ENCODE results near the gene KMO. TPM values are rescaled to one million over a fixed set of nuclear protein-coding genes. Genes with fewer than 3 reads are reported as not detected.

Gene KMO
- total and polyA plus RNA-seq, 7 donors: 0.27 to 5.4 (median 1.8) TPM

GRCh38 chr1:241605146-241605805, 73.1 kb downstream of the KMO start:
- intact Hi-C loops (cut with DNase I): no loop called here
- no peaks in the 10 kb centered on the region for H3K4me1 ChIP-seq
- no peak overlapping the region for H3K4me3 ChIP-seq
- WGBS, 2 donors: 86 to 87% methylated on average over 9 of the region's 9 CpGs
- no peak for DNase-seq
- H3K27ac ChIP-seq: no peak overlapping the region
- H3K9me3 ChIP-seq: no peaks in the 10 kb centered on the region
- no peaks in the 10 kb centered on the region for H3K27me3 ChIP-seq
- no peaks in the 10 kb centered on the region for H3K36me3 ChIP-seq
- TF ChIP-seq CTCF (IDR thresholded peaks at IDR 0.05) (no peak), POLR2A (IDR thresholded peaks at IDR 0.05) (no peak), EP300 (IDR thresholded peaks at IDR 0.05) (no peak), POLR2AphosphoS5 (IDR thresholded peaks at IDR 0.05) (no peak)

GRCh38 chr1:241606544-241606943, 74.4 kb downstream of the KMO start:
- Histone ChIP-seq H3K9me3 (no peaks in the 10 kb centered on the region), H3K27ac (no peak overlapping the region), H3K4me1 (peaks cover 0 to 4% (median 0%) of the 10 kb centered on the region in 4 donors), H3K4me3 (no peak overlapping the region), H3K36me3 (no peaks in the 10 kb centered on the region), H3K27me3 (no peaks in the 10 kb centered on the region)
- intact Hi-C loops (cut with DNase I): no loop called here
- TF ChIP-seq POLR2AphosphoS5 (IDR thresholded peaks at IDR 0.05) (no peak), POLR2A (IDR thresholded peaks at IDR 0.05) (no peak), CTCF (IDR thresholded peaks at IDR 0.05) (no peak), EP300 (IDR thresholded peaks at IDR 0.05) (no peak)
- DNase-seq: no peak
- 52 to 62% methylated on average over 5 of the region's 5 CpGs for WGBS, 2 donors

GRCh38 chr1:241607497-241607896, 75.3 kb downstream of the KMO start:
- no peak overlapping the region for H3K27ac ChIP-seq
- H3K36me3 ChIP-seq: no peaks in the 10 kb centered on the region
- no peak for DNase-seq
- no peak overlapping the region for H3K4me3 ChIP-seq
- H3K27me3 ChIP-seq: no peaks in the 10 kb centered on the region
- no peaks in the 10 kb centered on the region for H3K9me3 ChIP-seq
- TF ChIP-seq EP300 (IDR thresholded peaks at IDR 0.05) (no peak), POLR2A (IDR thresholded peaks at IDR 0.05) (no peak), POLR2AphosphoS5 (IDR thresholded peaks at IDR 0.05) (no peak), CTCF (IDR thresholded peaks at IDR 0.05) (no peak)
- intact Hi-C loops (cut with DNase I): no loop called here
- peaks cover 0 to 5% (median 0%) of the 10 kb centered on the region in 4 donors for H3K4me1 ChIP-seq

GRCh38 chr1:241608379-241609033, 76.3 kb downstream of the KMO start:
- peaks cover 0 to 5% (median 0%) of the 10 kb centered on the region in 4 donors for H3K4me1 ChIP-seq
- DNase-seq: no peak
- no peaks in the 10 kb centered on the region for H3K36me3 ChIP-seq
- no peak overlapping the region for H3K27ac ChIP-seq
- 66 to 71% methylated on average over 3 of the region's 3 CpGs for WGBS, 2 donors
- no peaks in the 10 kb centered on the region for H3K27me3 ChIP-seq
- TF ChIP-seq EP300 (IDR thresholded peaks at IDR 0.05): no peak
- no peak for TF ChIP-seq POLR2AphosphoS5 (IDR thresholded peaks at IDR 0.05)
- TF ChIP-seq POLR2A (IDR thresholded peaks at IDR 0.05): no peak
- TF ChIP-seq CTCF (IDR thresholded peaks at IDR 0.05): no peak
- H3K9me3 ChIP-seq: no peaks in the 10 kb centered on the region
- intact Hi-C loops (cut with DNase I): no loop called here
- no peak overlapping the region for H3K4me3 ChIP-seq
